Dendritic cell treated with granulocyte-macrophage colony-stimulating factor and Interleukin-4, amounts not matched to agents 40 ng/mL and 50 ng/mL, for 4 days (primary cell): Measurements from ENCODE around the gene CHID1.

Experiments
- H3K27ac Mint-ChIP-seq: one replicate; pipeline ENCODE4 v1.8.0; 2022; ENCODE audit warnings: mild to moderate bottlenecking, mixed read lengths
- H3K27me3 Mint-ChIP-seq: one replicate; pipeline ENCODE4 v1.8.0; 2022; ENCODE audit warnings: mild to moderate bottlenecking, mixed read lengths
- H3K36me3 Mint-ChIP-seq: one replicate; pipeline ENCODE4 v1.8.0; 2022; ENCODE audit warnings: low read depth, mixed read lengths
- H3K4me1 Mint-ChIP-seq: one replicate; pipeline ENCODE4 v1.8.0; 2022; ENCODE audit warnings: low read depth, mixed read lengths
- H3K4me3 Mint-ChIP-seq: one replicate; pipeline ENCODE4 v1.8.0; 2022; ENCODE audit warnings: mild to moderate bottlenecking, moderate library complexity, mixed read lengths
- H3K9me3 Mint-ChIP-seq: one replicate; pipeline ENCODE4 v1.8.0; 2022; ENCODE audit warnings: mixed read lengths
- intact Hi-C: fragments of 100-400 bp; cut with micrococcal nuclease; formaldehyde crosslinking; loops from one replicate; pipeline ENCODE4 v1.15.0; 2022

Gene CHID1

DNA sequence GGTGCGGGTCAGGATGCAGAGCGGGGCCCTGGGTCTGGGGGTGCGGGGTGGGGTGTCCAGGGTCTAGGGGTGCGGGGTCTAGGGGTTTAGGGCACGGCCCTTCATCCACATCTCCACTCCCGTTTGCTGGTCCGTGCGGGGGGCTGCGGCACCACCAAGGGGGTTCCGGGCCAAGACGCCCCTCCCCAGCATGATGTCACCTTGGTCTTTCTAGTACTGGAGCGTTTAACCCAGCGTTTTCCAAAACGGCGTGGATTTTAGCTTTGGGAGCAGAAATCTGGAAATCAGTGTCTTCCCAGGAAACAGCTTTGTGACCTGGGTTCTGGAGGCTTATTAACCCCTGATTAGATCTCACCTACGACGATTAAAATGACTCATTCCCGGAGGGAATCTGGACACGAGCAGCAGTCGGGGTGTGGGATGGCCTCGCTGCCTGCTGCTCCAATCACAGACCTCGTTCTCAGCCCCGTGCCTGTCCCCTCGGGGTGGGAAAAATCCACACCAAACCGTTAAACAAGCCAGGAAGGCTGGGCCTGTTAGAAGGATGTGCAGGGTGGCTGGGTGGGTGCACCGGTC is 15.8 kb upstream of the CHID1 start:
- H3K4me1 Mint-ChIP-seq = peaks cover 53% of the 10 kb centered on the region
- H3K27me3 Mint-ChIP-seq = no peaks in the 10 kb centered on the region
- H3K9me3 Mint-ChIP-seq = no peaks in the 10 kb centered on the region
- peak overlapping the region; percentile 84 for H3K4me3 Mint-ChIP-seq
- H3K36me3 Mint-ChIP-seq = peaks cover 52% of the 10 kb centered on the region
- peak overlapping the region; percentile 95 for H3K27ac Mint-ChIP-seq
- intact Hi-C loops = no loop called here

GRCh38 chr11:925496-926301 is 15.1 kb upstream of the CHID1 start, which contains the start of gene AP2A2:
Gene AP2A2, plus strand, starts transcription at chr11:925870. Its CDS starts 152 bp downstream, at chr11:926022.
- Mint-ChIP-seq H3K27ac (peak within 1 kb of the TSS; percentile 95), H3K36me3 (peaks cover 45% of the 10 kb centered on the region), H3K27me3 (no peaks in the 10 kb centered on the region), H3K4me3 (peak within 1 kb of the TSS; percentile 84), H3K4me1 (peaks cover 46% of the 10 kb centered on the region), H3K9me3 (no peaks in the 10 kb centered on the region)
- intact Hi-C loops = loop anchor here (2.0 kb wide), 1 partner anchor 15 kb away; the partner anchor contains the start of gene CHID1

- H3K36me3 Mint-ChIP-seq = peaks cover 41% of the 10 kb centered on the region
- intact Hi-C loops = loop anchor here (2.0 kb wide), 1 partner anchor 14 kb away; the partner anchor contains the start of gene CHID1
- no peaks in the 10 kb centered on the region for H3K9me3 Mint-ChIP-seq
- H3K27ac Mint-ChIP-seq = no peak overlapping the region
- no peaks in the 10 kb centered on the region for H3K27me3 Mint-ChIP-seq
- peak overlapping the region; percentile 4 for H3K4me3 Mint-ChIP-seq
- H3K4me1 Mint-ChIP-seq = peaks cover 47% of the 10 kb centered on the region
These were observed 14.5 kb upstream of the CHID1 start for GRCh38 chr11:925158-925495.

- Mint-ChIP-seq H3K27ac (peak overlapping the region; percentile 61), H3K4me3 (peak overlapping the region; percentile 4), H3K36me3 (peaks cover 36% of the 10 kb centered on the region), H3K27me3 (no peaks in the 10 kb centered on the region), H3K9me3 (no peaks in the 10 kb centered on the region), H3K4me1 (peaks cover 51% of the 10 kb centered on the region)
- intact Hi-C loops = loop anchor here (2.0 kb wide), 1 partner anchor 14 kb away; the partner anchor contains the start of gene CHID1
These were observed 14.0 kb upstream of the CHID1 start for GRCh38 chr11:924406-925157.

GRCh38 chr11:923691-924405 is 13.2 kb upstream of the CHID1 start:
- H3K27ac Mint-ChIP-seq = peak overlapping the region; percentile 61
- H3K4me3 Mint-ChIP-seq = no peak overlapping the region
- peaks cover 29% of the 10 kb centered on the region for H3K36me3 Mint-ChIP-seq
- no peaks in the 10 kb centered on the region for H3K27me3 Mint-ChIP-seq
- intact Hi-C loops = loop anchor here (2.0 kb wide), 1 partner anchor 13 kb away; the partner anchor contains the start of gene CHID1
- H3K4me1 Mint-ChIP-seq = peaks cover 50% of the 10 kb centered on the region
- no peaks in the 10 kb centered on the region for H3K9me3 Mint-ChIP-seq

DNA sequence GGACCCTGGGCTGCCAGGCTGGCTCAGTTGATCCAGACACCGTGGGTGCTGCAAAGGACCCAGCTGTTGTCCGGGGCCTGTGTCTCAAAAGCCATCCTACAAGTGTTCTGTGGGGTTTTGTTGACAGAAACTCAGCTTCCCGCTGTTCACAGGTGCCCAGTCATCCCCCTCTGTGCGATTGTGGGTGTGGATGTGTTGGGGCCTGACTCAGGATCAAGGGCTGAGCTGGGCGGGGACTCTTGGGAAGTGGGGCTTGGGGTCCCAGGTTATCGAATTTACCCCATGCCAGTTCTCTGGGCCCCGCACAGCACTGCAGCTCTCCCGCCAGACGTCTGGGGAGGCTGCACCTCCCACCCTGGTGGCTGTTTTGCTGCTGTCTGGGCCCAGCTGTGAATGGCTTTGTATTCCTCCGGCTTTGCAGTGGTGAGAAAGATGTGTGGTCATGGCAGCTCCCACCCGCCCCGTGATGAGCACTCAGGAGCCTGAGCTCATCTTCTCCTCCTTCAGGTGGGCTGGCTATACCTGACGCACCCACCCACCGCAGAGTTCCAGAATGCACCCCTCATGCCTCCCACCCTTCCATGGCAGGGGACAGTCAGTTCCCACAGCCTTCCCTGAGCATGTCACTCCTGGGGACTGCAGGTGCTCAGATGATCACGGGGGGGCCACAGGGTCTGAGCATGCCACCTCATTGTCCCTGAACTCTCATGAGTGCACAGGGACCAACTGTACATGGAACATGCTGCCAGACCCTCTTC is 11.5 kb upstream of the CHID1 start:
- H3K4me3 Mint-ChIP-seq = no peak overlapping the region
- H3K36me3 Mint-ChIP-seq = peaks cover 11% of the 10 kb centered on the region
- H3K27me3 Mint-ChIP-seq = no peaks in the 10 kb centered on the region
- H3K27ac Mint-ChIP-seq = peak overlapping the region; percentile 61
- H3K9me3 Mint-ChIP-seq = no peaks in the 10 kb centered on the region
- H3K4me1 Mint-ChIP-seq = peaks cover 59% of the 10 kb centered on the region
- intact Hi-C loops = no loop called here

DNA sequence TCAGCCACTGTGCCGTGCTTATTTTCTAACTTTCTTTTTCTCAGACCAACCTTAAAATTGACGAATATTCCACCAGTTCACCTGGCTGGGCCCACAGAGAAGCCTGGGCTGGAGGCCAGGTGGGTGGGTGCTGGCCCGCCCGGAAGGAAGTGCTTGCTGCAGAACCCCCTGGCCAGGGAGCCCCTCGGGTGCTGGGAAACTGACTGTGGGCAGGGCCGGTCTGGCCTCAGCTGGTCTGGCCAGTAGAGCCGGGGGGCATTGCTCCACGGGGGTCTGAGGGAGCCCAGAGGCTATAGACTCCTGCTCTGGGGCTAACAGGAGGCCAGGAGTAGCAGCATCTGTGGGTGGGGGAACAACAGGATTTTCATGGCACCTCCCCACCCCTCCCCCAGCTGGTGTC is 6.8 kb upstream of the CHID1 start:
- intact Hi-C loops = no loop called here
- Mint-ChIP-seq H3K9me3 (no peaks in the 10 kb centered on the region), H3K27ac (peak overlapping the region; percentile 91), H3K27me3 (no peaks in the 10 kb centered on the region), H3K36me3 (peaks cover 15% of the 10 kb centered on the region), H3K4me1 (peaks cover 80% of the 10 kb centered on the region), H3K4me3 (no peak overlapping the region)

GRCh38 chr11:914747-915501 is 4.3 kb upstream of the CHID1 start:
- no peaks in the 10 kb centered on the region for H3K9me3 Mint-ChIP-seq
- H3K27ac Mint-ChIP-seq = peak overlapping the region; percentile 91
- H3K4me3 Mint-ChIP-seq = peak overlapping the region; percentile 81
- intact Hi-C loops = loop anchor here (2.0 kb wide), 1 partner anchor 18 kb away; no protein-coding TSS in a partner anchor
- peaks cover 31% of the 10 kb centered on the region for H3K36me3 Mint-ChIP-seq
- H3K4me1 Mint-ChIP-seq = peaks cover 81% of the 10 kb centered on the region
- no peaks in the 10 kb centered on the region for H3K27me3 Mint-ChIP-seq

DNA sequence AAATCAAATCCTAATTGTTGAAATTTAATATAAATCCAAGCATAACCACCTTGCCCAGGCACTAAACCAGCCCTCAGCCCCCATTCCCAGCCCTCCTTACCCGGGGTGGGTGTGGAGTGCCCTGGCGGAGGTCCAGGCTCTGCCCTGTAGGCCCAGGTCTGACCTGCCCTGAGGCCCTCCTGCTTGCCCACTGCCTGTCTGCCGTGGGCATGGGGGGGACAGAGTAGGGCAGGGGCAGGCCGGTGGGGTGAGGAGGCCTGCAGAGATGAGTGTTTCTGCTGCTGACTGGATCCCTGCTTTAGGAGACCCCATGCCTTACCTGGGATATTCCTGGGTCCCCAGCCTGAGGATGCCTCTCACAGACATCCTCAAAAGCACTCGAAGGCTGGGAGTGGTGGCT is 3.6 kb upstream of the CHID1 start:
- intact Hi-C loops = loop anchor here (2.0 kb wide), 1 partner anchor 19 kb away; no protein-coding TSS in a partner anchor
- Mint-ChIP-seq H3K4me3 (peak overlapping the region; percentile 81), H3K9me3 (no peaks in the 10 kb centered on the region), H3K27me3 (no peaks in the 10 kb centered on the region), H3K4me1 (peaks cover 83% of the 10 kb centered on the region), H3K27ac (peak overlapping the region; percentile 91), H3K36me3 (peaks cover 36% of the 10 kb centered on the region)

DNA sequence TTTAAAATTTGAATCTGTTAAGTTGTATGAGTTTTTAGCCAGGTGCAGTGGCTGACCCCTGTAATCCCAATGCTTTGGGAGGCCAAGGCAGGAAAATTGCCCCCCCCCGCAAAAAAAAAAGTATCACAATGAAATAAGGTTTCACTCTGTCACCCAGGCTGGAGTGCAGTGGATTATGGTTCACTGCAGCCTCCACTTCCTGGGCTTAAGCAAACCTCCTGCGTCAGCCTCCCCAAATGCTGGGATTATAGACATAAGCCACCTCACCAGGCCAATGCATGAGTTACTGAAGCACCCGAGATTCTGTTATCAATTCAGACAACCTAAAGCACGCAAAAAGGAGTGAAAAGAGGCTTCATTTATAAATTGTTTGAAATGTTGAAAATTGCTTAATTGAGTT is 2.4 kb upstream of the CHID1 start:
- Mint-ChIP-seq H3K4me3 (peak overlapping the region; percentile 73), H3K9me3 (no peaks in the 10 kb centered on the region), H3K36me3 (peaks cover 48% of the 10 kb centered on the region), H3K27me3 (no peaks in the 10 kb centered on the region), H3K4me1 (peaks cover 83% of the 10 kb centered on the region), H3K27ac (peak overlapping the region; percentile 91)
- intact Hi-C loops = no loop called here

DNA sequence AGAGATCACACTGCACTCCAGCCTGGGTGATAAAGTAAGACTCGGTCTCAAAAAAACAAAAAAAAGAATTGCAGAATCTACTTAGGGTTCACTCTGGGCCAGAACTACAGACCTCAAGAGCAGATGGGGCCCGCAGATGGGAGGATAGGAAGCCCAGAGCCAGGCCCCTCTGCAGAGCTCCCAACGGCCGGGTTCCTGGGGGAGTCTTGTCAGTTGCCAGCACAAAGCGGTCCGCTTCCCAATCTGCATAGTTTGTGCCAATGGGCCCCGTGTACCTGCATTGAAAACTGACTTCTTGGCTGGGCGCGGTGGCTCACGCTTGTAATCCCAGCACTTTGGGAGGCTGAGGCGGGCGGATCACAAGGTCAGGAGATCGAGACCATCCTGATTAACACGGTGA is 1.7 kb upstream of the CHID1 start:
- H3K36me3 Mint-ChIP-seq = peaks cover 56% of the 10 kb centered on the region
- H3K27ac Mint-ChIP-seq = peak overlapping the region; percentile 91
- no peaks in the 10 kb centered on the region for H3K9me3 Mint-ChIP-seq
- no peaks in the 10 kb centered on the region for H3K27me3 Mint-ChIP-seq
- peaks cover 83% of the 10 kb centered on the region for H3K4me1 Mint-ChIP-seq
- intact Hi-C loops = no loop called here
- peak overlapping the region; percentile 71 for H3K4me3 Mint-ChIP-seq

GRCh38 chr11:911890-912219 is 1.2 kb upstream of the CHID1 start:
- Mint-ChIP-seq H3K9me3 (no peaks in the 10 kb centered on the region), H3K36me3 (peaks cover 60% of the 10 kb centered on the region), H3K27ac (peak overlapping the region; percentile 91), H3K4me3 (peak overlapping the region; percentile 71), H3K4me1 (peaks cover 79% of the 10 kb centered on the region), H3K27me3 (no peaks in the 10 kb centered on the region)
- intact Hi-C loops = loop anchor here (2.0 kb wide), 1 partner anchor 13 kb away; the partner anchor contains the start of gene AP2A2
